ENCODE measurements around the gene CERS6. TPM values are rescaled to one million over a fixed set of nuclear protein-coding genes. Genes with fewer than 3 reads are reported as not detected.

Gene CERS6
- total and polyA plus RNA-seq, 8 donors, result 3.2 to 18.0 (median 7.6) TPM

DNA sequence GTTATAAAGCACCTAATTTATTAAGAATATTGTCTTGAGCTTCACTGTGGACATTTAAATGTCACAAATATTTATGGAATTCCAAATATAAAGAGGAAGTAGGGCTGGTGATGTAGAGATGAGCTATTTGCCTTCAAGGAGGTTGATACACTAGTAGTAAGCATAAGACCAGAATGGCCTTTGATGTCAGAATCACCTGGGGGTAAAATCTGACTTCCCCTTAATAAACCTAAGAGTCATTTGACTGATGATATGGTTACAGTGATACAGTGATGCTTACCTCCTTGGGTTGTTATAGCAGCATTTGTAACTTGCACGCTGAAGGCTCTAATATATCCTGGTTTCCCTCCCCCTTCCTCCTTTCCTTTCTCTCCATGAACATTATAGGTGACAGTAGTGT is 143.7 kb downstream of the CERS6 start:
- FAIRE-seq, result no peak
- intact Hi-C loops (cut with DNase I), result no loop called here
- TF ChIP-seq CTCF (IDR thresholded peaks at IDR 0.05), result no peak
- Histone ChIP-seq H3K4me3 (no peak overlapping the region), H3K27me3 (no peaks in the 10 kb centered on the region), H3K36me3 (no peaks in the 10 kb centered on the region), H3K4me1 (no peaks in the 10 kb centered on the region), H3K27ac (no peak overlapping the region), H3K9me3 (no peaks in the 10 kb centered on the region)
- 100% methylated on average over 1 of the region's 1 CpG for WGBS, 2 donors
- ATAC-seq, result no peak
- DNase-seq, result no peak

DNA sequence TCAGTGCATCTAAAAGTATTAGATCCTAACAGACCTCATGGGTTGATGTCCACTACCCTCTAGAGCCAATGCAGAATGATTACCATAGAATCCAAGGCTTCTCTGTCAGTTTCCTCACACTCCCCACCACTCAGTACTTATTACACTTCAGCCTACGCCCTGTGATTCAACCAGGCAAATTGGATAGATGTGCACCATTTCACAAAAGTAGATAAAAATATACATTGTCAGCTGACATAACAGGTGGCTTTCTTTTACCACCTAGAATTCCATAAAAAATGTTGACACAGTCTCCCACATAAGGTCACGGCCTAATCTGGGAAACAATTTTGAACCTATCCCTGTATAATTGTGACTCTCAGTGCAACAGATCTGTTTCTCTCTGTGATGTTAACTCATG is 144.9 kb downstream of the CERS6 start:
- no peak overlapping the region for H3K27ac ChIP-seq
- no peak for ATAC-seq

GRCh38 chr2:168601741-168602140 is 145.7 kb downstream of the CERS6 start:
- ATAC-seq (no peak), DNase-seq (no peak), FAIRE-seq (no peak)
- Histone ChIP-seq H3K4me3 (no peak overlapping the region), H3K4me1 (no peaks in the 10 kb centered on the region), H3K27me3 (no peaks in the 10 kb centered on the region), H3K36me3 (no peaks in the 10 kb centered on the region), H3K9me3 (no peaks in the 10 kb centered on the region), H3K27ac (no peak overlapping the region)
- intact Hi-C loops (cut with DNase I), result no loop called here
- TF ChIP-seq CTCF (IDR thresholded peaks at IDR 0.05), result no peak
- 91 to 96% methylated on average over 3 of the region's 3 CpGs for WGBS, 2 donors

More for the DNA sequence above, 144.9 kb downstream of the CERS6 start:
- H3K4me3 ChIP-seq, result no peak overlapping the region
- no peaks in the 10 kb centered on the region for H3K27me3 ChIP-seq
- FAIRE-seq (no peak), DNase-seq (no peak)
- 96 to 98% methylated on average over 2 of the region's 2 CpGs for WGBS, 2 donors
- intact Hi-C loops (cut with DNase I), result no loop called here
- TF ChIP-seq CTCF (IDR thresholded peaks at IDR 0.05), result no peak
- no peaks in the 10 kb centered on the region for H3K9me3 ChIP-seq
- H3K4me1 ChIP-seq, result no peaks in the 10 kb centered on the region
- H3K36me3 ChIP-seq, result no peaks in the 10 kb centered on the region

GRCh38 chr2:168602379-168602778 is 146.3 kb downstream of the CERS6 start:
- H3K36me3 ChIP-seq, result no peaks in the 10 kb centered on the region
- DNase-seq, result no peak
- H3K4me1 ChIP-seq, result no peaks in the 10 kb centered on the region
- ATAC-seq, result no peak
- 96 to 100% methylated on average over 2 of the region's 2 CpGs for WGBS, 2 donors
- no peak overlapping the region for H3K4me3 ChIP-seq
- no peak overlapping the region for H3K27ac ChIP-seq
- no peaks in the 10 kb centered on the region for H3K27me3 ChIP-seq
- no peak for FAIRE-seq
- intact Hi-C loops (cut with DNase I), result no loop called here
- TF ChIP-seq CTCF (IDR thresholded peaks at IDR 0.05), result no peak
- no peaks in the 10 kb centered on the region for H3K9me3 ChIP-seq

GRCh38 chr2:168602846-168603401 is 146.9 kb downstream of the CERS6 start:
- Histone ChIP-seq H3K27ac (no peak overlapping the region), H3K9me3 (no peaks in the 10 kb centered on the region), H3K36me3 (no peaks in the 10 kb centered on the region), H3K4me1 (no peaks in the 10 kb centered on the region), H3K27me3 (no peaks in the 10 kb centered on the region), H3K4me3 (no peak overlapping the region)
- ATAC-seq, result no peak
- TF ChIP-seq CTCF (IDR thresholded peaks at IDR 0.05), result no peak
- no peak for DNase-seq
- FAIRE-seq, result no peak
- intact Hi-C loops (cut with DNase I), result no loop called here
